ENCODE results near the gene C11orf65.

The C11orf65 gene

DNA sequence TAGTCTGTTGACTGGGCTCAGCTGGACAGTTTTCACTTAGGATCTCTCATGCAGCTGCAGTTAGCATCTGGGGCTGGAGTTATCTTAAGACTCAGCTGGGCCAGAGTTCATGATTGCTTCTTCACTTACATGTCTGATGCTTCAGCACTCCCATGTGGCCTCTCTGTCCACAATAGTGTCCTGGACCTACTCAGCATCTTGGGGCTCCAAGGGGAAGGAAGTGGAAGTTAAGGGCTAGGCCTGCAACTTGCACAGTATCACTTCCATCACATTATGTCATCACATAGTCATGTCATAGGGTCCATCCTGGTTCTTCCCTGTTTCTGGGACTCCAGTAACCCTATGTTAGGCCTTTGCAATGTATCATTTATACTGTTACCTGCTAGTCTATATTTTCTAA is 115.9 kb downstream of the C11orf65 start:
- CTCF ChIA-PET, result interaction anchor here (1.2 kb wide), 1 partner anchor 14 kb away, joined by 4 read pairs; no protein-coding TSS in a partner anchor
- POLR2A ChIA-PET, result no interaction called here
- TF ChIP-seq, protein P1, sequence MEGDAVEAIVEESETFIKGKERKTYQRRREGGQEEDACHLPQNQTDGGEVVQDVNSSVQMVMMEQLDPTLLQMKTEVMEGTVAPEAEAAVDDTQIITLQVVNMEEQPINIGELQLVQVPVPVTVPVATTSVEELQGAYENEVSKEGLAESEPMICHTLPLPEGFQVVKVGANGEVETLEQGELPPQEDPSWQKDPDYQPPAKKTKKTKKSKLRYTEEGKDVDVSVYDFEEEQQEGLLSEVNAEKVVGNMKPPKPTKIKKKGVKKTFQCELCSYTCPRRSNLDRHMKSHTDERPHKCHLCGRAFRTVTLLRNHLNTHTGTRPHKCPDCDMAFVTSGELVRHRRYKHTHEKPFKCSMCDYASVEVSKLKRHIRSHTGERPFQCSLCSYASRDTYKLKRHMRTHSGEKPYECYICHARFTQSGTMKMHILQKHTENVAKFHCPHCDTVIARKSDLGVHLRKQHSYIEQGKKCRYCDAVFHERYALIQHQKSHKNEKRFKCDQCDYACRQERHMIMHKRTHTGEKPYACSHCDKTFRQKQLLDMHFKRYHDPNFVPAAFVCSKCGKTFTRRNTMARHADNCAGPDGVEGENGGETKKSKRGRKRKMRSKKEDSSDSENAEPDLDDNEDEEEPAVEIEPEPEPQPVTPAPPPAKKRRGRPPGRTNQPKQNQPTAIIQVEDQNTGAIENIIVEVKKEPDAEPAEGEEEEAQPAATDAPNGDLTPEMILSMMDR (IDR thresholded peaks at IDR 0.05; ENCODE audit: control extremely low read depth, extremely low read depth, low read depth, missing control alignments), result no peak
- DNase-seq (ENCODE audit: extremely low spot score), result no peak

DNA sequence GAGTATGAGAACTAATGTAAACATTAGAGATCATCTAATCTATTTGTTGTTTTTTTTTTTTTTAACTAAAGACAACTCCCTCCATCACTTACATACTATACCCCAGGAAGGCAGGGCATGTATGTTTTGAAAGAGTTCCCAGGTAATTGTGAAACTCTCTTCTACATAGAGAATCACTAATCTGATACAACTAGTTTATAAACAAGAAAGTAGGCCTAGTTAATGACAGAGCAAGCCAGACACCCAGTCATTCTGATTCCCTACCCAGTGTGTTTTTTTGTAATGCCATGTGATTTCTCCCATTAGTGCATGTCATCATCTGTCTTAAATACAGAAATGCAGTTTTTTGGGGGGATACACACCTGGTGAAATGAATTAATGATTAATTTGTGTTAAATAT is 120.9 kb downstream of the C11orf65 start:
- CTCF ChIA-PET, result no interaction called here
- POLR2A ChIA-PET, result no interaction called here
- TF ChIP-seq, protein P1 (IDR thresholded peaks at IDR 0.05; ENCODE audit: control extremely low read depth, extremely low read depth, low read depth, missing control alignments), result no peak
- no peak for DNase-seq (ENCODE audit: extremely low spot score)

DNA sequence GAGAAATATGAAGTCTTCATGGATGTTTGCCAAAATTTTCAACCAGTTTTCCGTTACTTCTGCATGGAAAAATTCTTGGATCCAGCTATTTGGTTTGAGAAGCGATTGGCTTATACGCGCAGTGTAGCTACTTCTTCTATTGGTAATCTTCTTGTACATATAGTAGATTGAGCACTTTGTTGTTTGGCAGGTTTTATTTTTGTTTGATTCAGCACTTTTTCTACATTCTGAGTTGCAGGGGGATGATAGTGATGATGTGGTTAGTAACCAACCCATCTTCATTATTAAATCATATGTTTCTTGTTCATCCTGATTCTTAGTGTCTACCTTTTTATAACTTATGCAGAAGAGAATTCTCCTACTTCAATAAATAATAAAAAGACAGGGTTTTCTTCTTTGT is 121.6 kb downstream of the C11orf65 start:
- POLR2A ChIA-PET, result no interaction called here
- CTCF ChIA-PET, result interaction anchor here (0.7 to 1.5 kb wide), 3 partner anchors 17 to 145 kb away, joined by 3 read pairs; no protein-coding TSS in a partner anchor
- TF ChIP-seq, protein P1 (IDR thresholded peaks at IDR 0.05; ENCODE audit: control extremely low read depth, extremely low read depth, low read depth, missing control alignments), result no peak
- DNase-seq (ENCODE audit: extremely low spot score), result no peak

DNA sequence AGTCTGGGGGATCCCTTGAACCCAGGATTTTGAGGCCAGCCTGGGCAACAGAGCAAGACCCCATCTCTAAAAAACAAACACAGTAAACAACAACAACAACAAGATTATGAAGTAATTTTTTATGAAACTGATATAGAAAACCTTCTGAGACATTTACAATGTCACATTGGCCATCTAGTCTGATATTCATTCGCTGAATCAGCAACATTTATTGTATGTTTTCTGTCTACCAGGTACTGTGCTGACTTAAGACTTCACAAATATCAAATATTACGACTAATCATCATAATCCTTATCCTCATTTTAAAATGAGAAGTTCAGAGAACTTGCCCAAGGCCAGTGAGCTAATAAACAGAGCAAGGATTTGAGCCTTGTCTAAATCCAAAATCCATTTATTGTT is 123.6 kb downstream of the C11orf65 start:
- ChIA-PET POLR2A (interaction anchor here (0.6 kb wide), 1 partner anchor 371 kb away, joined by 3 read pairs; no protein-coding TSS in a partner anchor), CTCF (interaction anchor here (1.3 to 1.9 kb wide), 2 partner anchors 9 to 10 kb away, joined by 4 to 6 read pairs; no protein-coding TSS in a partner anchor)
- TF ChIP-seq, protein P1 (IDR thresholded peaks at IDR 0.05; ENCODE audit: control extremely low read depth, extremely low read depth, low read depth, missing control alignments), result no peak
- DNase-seq (ENCODE audit: extremely low spot score), result no peak

DNA sequence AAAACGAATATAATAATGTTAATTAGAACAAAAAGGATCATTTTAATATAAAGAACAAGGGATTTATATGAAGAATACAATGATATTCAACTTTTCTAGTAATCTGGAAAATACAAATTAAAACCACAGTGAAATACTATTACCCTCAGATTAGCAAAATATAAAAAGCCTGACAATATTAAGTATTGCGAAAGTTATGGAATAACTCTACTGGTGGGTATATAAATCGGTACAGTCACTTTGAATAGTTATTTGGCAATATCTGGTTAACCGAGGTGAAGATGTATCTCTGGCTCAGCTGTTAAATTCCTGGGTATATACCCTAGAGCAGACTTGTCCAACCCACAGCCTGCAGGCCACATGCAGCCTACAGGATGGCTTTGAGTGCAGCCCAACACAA is 125.7 kb downstream of the C11orf65 start:
- CTCF ChIA-PET, result interaction anchor here (0.7 to 1.7 kb wide), 3 partner anchors 19 to 305 kb away, joined by 3 to 4 read pairs (median 4); no protein-coding TSS in a partner anchor
- TF ChIP-seq, protein P1 (IDR thresholded peaks at IDR 0.05; ENCODE audit: control extremely low read depth, extremely low read depth, low read depth, missing control alignments), result no peak
- no peak for DNase-seq (ENCODE audit: extremely low spot score)
- POLR2A ChIA-PET, result no interaction called here

DNA sequence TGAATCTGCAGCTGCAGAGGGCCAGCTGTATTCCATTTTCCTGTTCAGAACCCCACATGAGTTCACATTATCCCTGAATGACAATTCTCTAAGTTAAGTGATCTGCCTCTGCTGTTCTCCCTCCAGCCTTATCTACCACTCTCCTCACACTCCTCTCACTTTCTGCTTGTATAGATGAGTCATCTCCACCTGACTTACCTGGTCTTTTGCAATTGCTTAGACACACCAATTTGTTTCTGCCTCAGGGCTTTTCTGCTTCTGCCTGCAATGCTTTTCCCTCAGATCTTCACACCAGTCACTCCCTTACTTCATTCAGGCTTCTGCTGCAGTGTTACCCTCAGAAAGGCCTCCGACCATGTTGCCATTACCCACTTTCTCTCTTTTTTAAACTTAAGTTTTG is 126.4 kb downstream of the C11orf65 start:
- TF ChIP-seq, protein P1 (IDR thresholded peaks at IDR 0.05; ENCODE audit: control extremely low read depth, extremely low read depth, low read depth, missing control alignments), result no peak
- no peak for DNase-seq (ENCODE audit: extremely low spot score)
- POLR2A ChIA-PET, result no interaction called here
- CTCF ChIA-PET, result no interaction called here
